ENCODE measurements around the gene DMRTC2.
A peak's percentile ranks its signal among the peaks of the same experiment; 100 is the strongest.

Gene DMRTC2

DNA sequence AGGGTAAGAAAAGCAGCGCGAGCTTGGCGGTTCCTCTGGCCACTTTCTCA, at the start of gene DMRTC2:
TSS of gene DMRTC2 (plus strand) at position 42 of the 50 bp plus-strand sequence. CDS start 2,387 bp downstream, outside the sequence.
- no peak for DNase-seq (ENCODE audit: low spot score)

- DNase-seq (ENCODE audit: low spot score): no peak
Observed at GRCh38 chr19:41796362-41796761, 48.5 kb upstream of the DMRTC2 start, which contains the start of gene CEACAM3. CEACAM3 (plus strand) TSS chr19:41796587; CDS start chr19:41796678, 91 bp downstream.

- DNase-seq (ENCODE audit: low spot score): no peak
Observed at GRCh38 chr19:41796901-41797300, 47.9 kb upstream of the DMRTC2 start.

DNA sequence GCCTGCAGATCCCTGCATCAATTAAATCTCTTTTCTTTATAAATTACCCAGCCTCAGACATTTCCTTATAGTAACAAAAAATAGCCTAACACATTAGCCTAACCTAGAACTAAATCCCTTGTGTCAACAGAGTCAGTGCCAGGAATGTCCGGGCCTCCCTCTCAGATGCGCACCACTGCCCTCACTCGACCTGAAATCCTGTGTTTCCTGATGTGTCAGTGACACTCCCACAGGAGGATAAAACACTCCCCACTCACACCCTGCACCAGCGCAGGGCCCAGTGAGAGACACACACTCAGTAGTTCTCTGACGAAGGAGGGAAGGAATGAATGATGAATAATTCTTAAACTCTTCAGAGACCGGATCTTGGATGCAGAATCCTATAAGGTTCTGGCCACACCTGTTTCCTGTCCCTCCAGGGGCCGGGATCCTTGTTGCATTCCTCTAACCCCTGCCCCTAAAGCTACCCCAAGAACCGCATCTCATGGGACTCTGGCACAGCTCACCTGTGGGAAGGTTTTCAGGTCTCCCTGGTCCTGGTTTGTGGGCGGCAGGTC, 45.3 kb upstream of the DMRTC2 start:
- no peak for DNase-seq (ENCODE audit: low spot score)

DNA sequence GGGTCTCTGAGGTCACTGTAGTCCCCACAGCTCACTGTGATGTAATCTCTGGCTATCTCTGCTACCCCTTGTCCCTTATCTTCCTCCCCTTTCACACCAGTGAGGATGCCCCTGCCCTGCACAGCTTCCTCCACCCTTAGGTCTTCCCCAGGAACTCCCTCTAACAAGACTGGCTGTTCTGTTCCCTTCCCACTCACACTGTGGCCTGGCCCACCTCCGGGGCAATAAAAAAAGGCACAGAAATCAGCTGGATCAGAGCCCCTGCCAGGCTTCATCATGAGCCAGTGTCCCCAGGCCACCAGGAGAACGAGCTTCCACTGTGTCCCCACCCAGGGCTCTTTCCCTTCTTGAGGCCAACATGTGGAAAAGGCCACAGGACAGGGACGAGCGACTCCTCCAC, 43.8 kb upstream of the DMRTC2 start:
- no peak for DNase-seq (ENCODE audit: low spot score)

- DNase-seq (ENCODE audit: low spot score): no peak
Observed at GRCh38 chr19:41801792-41802211, 43.0 kb upstream of the DMRTC2 start.

GRCh38 chr19:41802770-41803169, 42.1 kb upstream of the DMRTC2 start:
- no peak for DNase-seq (ENCODE audit: low spot score)

DNA sequence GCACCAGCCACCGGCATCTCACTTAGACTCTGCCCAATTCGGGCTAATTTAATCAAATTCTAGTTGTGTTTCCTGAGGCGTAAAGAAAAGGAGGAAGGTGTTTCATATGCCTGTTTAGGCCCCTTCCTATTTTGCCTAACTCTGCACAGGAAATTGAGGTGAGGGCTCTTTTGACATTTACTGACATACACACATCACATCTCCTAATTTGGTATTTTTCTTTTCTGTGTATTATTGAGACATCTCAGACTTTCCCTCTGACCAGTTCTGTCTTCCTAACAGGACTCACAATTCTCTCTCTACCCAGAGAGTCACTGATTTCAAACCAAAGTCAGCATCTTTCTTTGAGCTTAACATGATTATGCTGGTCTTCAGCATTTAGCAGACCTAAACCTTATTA, 40.5 kb upstream of the DMRTC2 start:
- DNase-seq (ENCODE audit: low spot score): no peak

DNA sequence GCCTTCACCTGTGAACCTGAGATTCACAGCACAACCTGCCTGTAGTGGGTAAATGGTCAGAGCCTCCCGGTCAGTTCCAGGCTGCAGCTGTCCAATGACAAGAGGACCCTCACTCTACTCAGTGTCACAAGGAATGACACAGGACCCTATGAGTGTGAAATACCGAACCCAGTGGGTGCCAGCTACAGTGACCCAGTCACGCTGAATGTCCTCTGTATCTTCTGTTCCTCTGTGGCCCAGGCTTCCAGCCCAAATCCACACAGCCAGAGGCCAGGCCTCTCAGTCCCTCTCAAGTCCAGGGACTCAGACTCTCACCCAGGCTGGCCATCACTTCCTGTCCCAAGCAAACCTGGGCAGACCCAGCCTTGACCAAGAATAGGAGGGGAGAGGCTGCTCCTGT, 37.7 kb upstream of the DMRTC2 start:
- DNase-seq (ENCODE audit: low spot score): no peak

GRCh38 chr19:41808663-41809566, 35.9 kb upstream of the DMRTC2 start:
- DNase-seq (ENCODE audit: low spot score): no peak

DNA sequence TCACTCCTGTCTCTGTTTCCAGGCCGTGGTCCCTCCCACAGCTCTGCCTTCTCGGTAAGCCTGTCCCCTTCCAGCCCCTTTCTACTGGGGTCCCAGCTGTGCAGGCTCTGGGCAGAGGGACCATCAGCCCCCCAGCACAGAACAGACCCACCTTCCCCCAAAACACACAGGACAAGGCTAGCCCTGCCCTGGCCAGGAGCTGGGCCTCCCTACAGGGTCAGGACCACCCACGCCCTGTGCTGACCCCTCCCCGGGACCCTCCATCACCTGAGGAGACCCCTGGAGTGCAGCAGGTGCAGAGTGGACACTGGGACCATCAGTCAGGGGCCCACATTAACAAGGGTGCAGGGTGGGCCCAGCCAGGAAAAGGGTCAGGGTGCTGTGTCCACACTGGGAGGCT, 34.5 kb upstream of the DMRTC2 start:
- no peak for DNase-seq (ENCODE audit: low spot score)

- DNase-seq (ENCODE audit: low spot score): no peak
Observed at GRCh38 chr19:41811036-41811435, 33.8 kb upstream of the DMRTC2 start.

- DNase-seq (ENCODE audit: low spot score): no peak
Observed at GRCh38 chr19:41811981-41812380, 32.9 kb upstream of the DMRTC2 start.

- no peak for DNase-seq (ENCODE audit: low spot score)
Observed at GRCh38 chr19:41813911-41814310, 30.9 kb upstream of the DMRTC2 start.

DNA sequence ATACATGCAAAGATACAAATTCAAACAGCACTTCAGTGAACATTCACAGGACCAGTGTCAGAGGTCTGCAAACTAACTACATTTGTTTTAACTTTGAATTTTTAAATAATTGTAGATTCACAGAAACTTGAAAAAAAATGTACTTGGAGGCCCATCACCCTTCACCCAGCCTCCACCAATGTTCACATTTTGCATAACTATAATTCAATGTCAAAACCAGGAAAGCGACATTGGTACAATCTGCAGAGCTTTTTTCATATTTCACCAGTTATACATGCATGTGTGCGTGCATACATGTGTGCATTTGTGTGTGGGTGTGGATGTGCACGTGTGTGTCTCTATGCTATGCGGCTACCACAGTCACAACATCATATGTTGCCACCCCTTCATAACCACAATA, 29.5 kb upstream of the DMRTC2 start:
- no peak for DNase-seq (ENCODE audit: low spot score)

GRCh38 chr19:41816761-41817160, 28.1 kb upstream of the DMRTC2 start:
- DNase-seq (ENCODE audit: low spot score): no peak

GRCh38 chr19:41821003-41821735, 23.7 kb upstream of the DMRTC2 start:
- DNase-seq (ENCODE audit: low spot score): peak; percentile 46

- no peak for DNase-seq (ENCODE audit: low spot score)
Observed at GRCh38 chr19:41837981-41838708, 6.7 kb upstream of the DMRTC2 start.

- no peak for DNase-seq (ENCODE audit: low spot score)
Observed at GRCh38 chr19:41839211-41839610, 5.6 kb upstream of the DMRTC2 start.

- DNase-seq (ENCODE audit: low spot score): no peak
Observed at GRCh38 chr19:41843371-41843770, 1.5 kb upstream of the DMRTC2 start.

DNA sequence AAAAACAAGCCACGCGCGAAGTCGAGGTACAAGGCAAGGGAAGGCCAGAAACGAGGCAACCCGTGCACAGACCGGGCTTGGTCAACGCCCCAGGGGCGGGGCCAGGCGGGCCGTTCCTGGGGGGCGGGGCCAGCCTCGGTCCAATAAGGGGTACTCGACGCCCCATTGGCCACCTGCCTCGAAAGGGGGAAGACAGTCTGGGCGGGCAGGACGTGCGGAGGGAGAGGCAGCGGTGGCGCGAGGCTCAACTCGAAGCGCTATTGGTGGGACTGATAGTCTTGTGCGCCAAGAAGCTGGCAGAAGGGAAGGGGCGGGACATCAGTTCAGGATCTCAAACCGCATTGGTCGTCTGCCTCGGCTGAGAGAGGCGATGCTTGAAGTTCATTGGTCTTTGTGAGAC, 241 bp upstream of the DMRTC2 start, which contains the start of gene LYPD4:
TSS of gene LYPD4 (minus strand) at position 83 of the 400 bp plus-strand sequence. CDS start 5,398 bp downstream, outside the sequence.
- DNase-seq (ENCODE audit: low spot score): no peak

GRCh38 chr19:41845051-41845590, 279 bp downstream of the DMRTC2 start:
- no peak for DNase-seq (ENCODE audit: low spot score)

All from AG08396 (cell line).